GM12878 (cell line): ENCODE data around the gene MGAT2. TPM values are rescaled to one million over a fixed set of nuclear protein-coding genes. Genes with fewer than 3 reads are reported as not detected.

Experiments
- ATAC-seq: fragments of 200-7000 bp; cut with Tn5 transposase; 3 replicates; pipeline ENCODE4 v1.9.1; 2020; ENCODE audit warnings: mild to moderate bottlenecking, moderate library complexity
- BruUV-seq: library from RNA; stranded (reverse); fragments of 400-500 nt; replicated peaks from 2 replicates; lab custom pipeline; 2021; lab: Mats Ljungman, UMichigan
- CTCF ChIA-PET: fragments of 300-600 bp; sonication (Branson Sonifier 250); formaldehyde crosslinking; extraction: SDS; loops from one replicate; lab custom pipeline; 2021; ENCODE audit warnings: inconsistent platforms; lab: Yijun Ruan, JAX
- POLR2A ChIA-PET: fragments of 350-600 bp; formaldehyde crosslinking; extraction: SDS; loops from one replicate; lab custom pipeline; 2021; ENCODE audit warnings: inconsistent platforms; lab: Charles Lee
- RAD21 ChIA-PET: fragments of 300-600 bp; sonication (Branson Sonifier 250); formaldehyde crosslinking; loops from one replicate; lab custom pipeline; 2023; ENCODE audit warnings: antibody characterized with exemption; ENCODE audit not compliant: unreplicated experiment; lab: Charles Lee
- SMC1A ChIA-PET: fragments of 300-600 bp; sonication (Branson Sonifier 250); formaldehyde crosslinking; loops from one replicate; lab custom pipeline; 2023; ENCODE audit not compliant: unreplicated experiment, uncharacterized antibody; lab: Charles Lee
- DNase-seq: peaks from one replicate; pipeline ENCODE4 v3.0.0-alpha.2; 2011; ENCODE audit warnings: low read depth, low spot score
- FAIRE-seq: peaks from 3 replicates; lab custom pipeline; 2011; peaks lifted over from hg19 to GRCh38; lab: Jason Lieb, UNC
- H2AFZ ChIP-seq: 2 replicates; pipeline ENCODE4 v1.6.0; 2011; ENCODE audit warnings: low read depth, low read length, control low read depth; ENCODE audit not compliant: control insufficient read depth
- H3K27ac ChIP-seq: 2 replicates; pipeline ENCODE4 v1.5.1; 2011; ENCODE audit warnings: control low read depth; ENCODE audit not compliant: control insufficient read depth, insufficient read depth
- H3K27me3 ChIP-seq, 2 experiments: replicated peaks in 1 of 2; 2 replicates each; pipeline versions ENCODE4 v1.6.0 to v1.6.1; 2011; ENCODE audit warnings: low read length in 1 of 2; ENCODE audit not compliant: control insufficient read depth in 2 of 2, insufficient read depth in 2 of 2
- H3K36me3 ChIP-seq, 2 experiments: 2 replicates each; pipeline ENCODE4 v1.5.1; 2011; ENCODE audit warnings: low read length in 1 of 2; ENCODE audit not compliant: control insufficient read depth in 2 of 2, insufficient read depth in 2 of 2
- H3K4me1 ChIP-seq: 2 replicates; pipeline ENCODE4 v1.6.1; 2011; ENCODE audit warnings: mild to moderate bottlenecking, low read length, moderate library complexity, mixed read lengths; ENCODE audit not compliant: control insufficient read depth, insufficient read depth
- H3K4me2 ChIP-seq: 2 replicates; pipeline ENCODE4 v1.6.0; 2011; ENCODE audit warnings: control low read depth; ENCODE audit not compliant: control insufficient read depth, insufficient read depth
- H3K4me3 ChIP-seq: fragments of 200-600 bp; sonication (generic); 2 replicates; pipeline ENCODE4 v1.5.1; 2016
- H3K79me2 ChIP-seq: 2 replicates; pipeline ENCODE4 v1.6.0; 2011; ENCODE audit warnings: low read length; ENCODE audit not compliant: control insufficient read depth, insufficient read depth
- H3K9ac ChIP-seq: 2 replicates; pipeline ENCODE4 v1.8.0; 2011; ENCODE audit warnings: low read length, control low read depth, mixed read lengths; ENCODE audit not compliant: control insufficient read depth, insufficient read depth
- H3K9me3 ChIP-seq: replicated peaks from 3 replicates; pipeline ENCODE4 v1.5.1; 2011; ENCODE audit warnings: mild to moderate bottlenecking, low read length; ENCODE audit not compliant: control insufficient read depth, insufficient read depth
- H4K20me1 ChIP-seq: 2 replicates; pipeline ENCODE4 v1.6.0; 2011; ENCODE audit not compliant: control insufficient read depth, insufficient read depth
- EP300 ChIP-seq, 2 experiments: fragments of 150-350 bp in 1 of 2; IDR thresholded peaks; 2 replicates each; pipeline ENCODE4 v1.6.1; 2011 to 2012; ENCODE audit warnings: low read depth in 2 of 2, low read length in 2 of 2, borderline replicate concordance in 1 of 2, improper control_type of control experiment in 1 of 2, inconsistent platforms in 1 of 2; ENCODE audit not compliant: control insufficient read depth in 1 of 2
- HDAC6 ChIP-seq: fragments of 200-600 bp; sonication (generic); IDR thresholded peaks from one replicate; pipeline ENCODE4 v1.8.0; 2017; ENCODE audit warnings: antibody characterized with exemption; ENCODE audit not compliant: unreplicated experiment
- NBN ChIP-seq: fragments of 450-650 bp; IDR thresholded peaks from 2 replicates; pipeline ENCODE4 v1.6.1; 2016
- RB1 ChIP-seq: fragments of 450-650 bp; formaldehyde crosslinking; IDR thresholded peaks from 2 replicates; pipeline ENCODE4 v1.6.1; 2017; ENCODE audit warnings: mild to moderate bottlenecking, borderline replicate concordance
- SMC3 ChIP-seq: IDR thresholded peaks from 2 replicates; pipeline ENCODE4 v1.6.1; 2011; ENCODE audit warnings: low read length, improper control_type of control experiment, borderline replicate concordance
- ZNF24 ChIP-seq: fragments of 450-650 bp; IDR thresholded peaks from 2 replicates; pipeline ENCODE4 v1.6.1; 2017; ENCODE audit warnings: antibody characterized with exemption, mild to moderate bottlenecking
- WGBS: methylation state at CpG from one replicate; pipeline ENCODE4 v1.1.6; 2016; ENCODE audit warnings: low lambda C conversion rate; ENCODE audit not compliant: insufficient replicate concordance, insufficient coverage; ENCODE audit errors: missing lambda C conversion rate; 5-methylcytosine and 5-hydroxymethylcytosine counted together
- in situ Hi-C: fragments of 300-500 bp; cut with MboI; formaldehyde crosslinking; loops from 9 replicates; pipeline ENCODE4 v1.14.3; 2018; ENCODE audit warnings: mixed read lengths
- intact Hi-C: fragments of 100-400 bp; cut with micrococcal nuclease; formaldehyde crosslinking; loops from one replicate; pipeline ENCODE4 v1.14.2; 2022; ENCODE audit not compliant: unreplicated experiment
- polyA plus RNA-seq, 11 experiments: library from polyadenylated mRNA; depleted of rRNA in 4 of 11; unstranded in 6 of 11; stranded (reverse) in 5 of 11; fragments of >200 nt; fragmentation: Nextera tagmentation in 4 of 11; fragmentation: Illumina TruSeq in 1 of 11; extraction: Ambion mirVana in 4 of 11; extraction: Trizol in 1 of 11; gene quantifications; 1 replicate in 1 of 11; 2 replicates in 10 of 11; pipeline versions ENCODE4 v1.2.1 to v1.2.3, GENCODE V29; 2011 to 2016; ENCODE audit warnings: inconsistent platforms in 2 of 11, missing spikeins in 2 of 11, low read depth in 1 of 11
- total RNA-seq, 4 experiments: library from RNA; depleted of rRNA in 3 of 4; stranded (reverse); fragments of >200 nt in 3 of 4; fragmentation: Illumina TruSeq in 1 of 4; extraction: Trizol in 1 of 4; gene quantifications; 2 replicates each; pipeline versions ENCODE4 v1.2.1 to v1.2.3, GENCODE V29; 2013 to 2021
- TF ChIP-seq, protein P1 (sequence below): fragments of 450-650 bp; IDR thresholded peaks from 2 replicates; pipeline ENCODE4 v1.6.1; 2017; ENCODE audit warnings: mild to moderate bottlenecking

Gene MGAT2
- total and polyA plus RNA-seq, 10 of the 15 experiments (the other 5 are each of a cell fraction or from before 2014, with no cell fraction given): 0.03 to 51.8 (median 38.0) TPM; not detected in 1

DNA sequence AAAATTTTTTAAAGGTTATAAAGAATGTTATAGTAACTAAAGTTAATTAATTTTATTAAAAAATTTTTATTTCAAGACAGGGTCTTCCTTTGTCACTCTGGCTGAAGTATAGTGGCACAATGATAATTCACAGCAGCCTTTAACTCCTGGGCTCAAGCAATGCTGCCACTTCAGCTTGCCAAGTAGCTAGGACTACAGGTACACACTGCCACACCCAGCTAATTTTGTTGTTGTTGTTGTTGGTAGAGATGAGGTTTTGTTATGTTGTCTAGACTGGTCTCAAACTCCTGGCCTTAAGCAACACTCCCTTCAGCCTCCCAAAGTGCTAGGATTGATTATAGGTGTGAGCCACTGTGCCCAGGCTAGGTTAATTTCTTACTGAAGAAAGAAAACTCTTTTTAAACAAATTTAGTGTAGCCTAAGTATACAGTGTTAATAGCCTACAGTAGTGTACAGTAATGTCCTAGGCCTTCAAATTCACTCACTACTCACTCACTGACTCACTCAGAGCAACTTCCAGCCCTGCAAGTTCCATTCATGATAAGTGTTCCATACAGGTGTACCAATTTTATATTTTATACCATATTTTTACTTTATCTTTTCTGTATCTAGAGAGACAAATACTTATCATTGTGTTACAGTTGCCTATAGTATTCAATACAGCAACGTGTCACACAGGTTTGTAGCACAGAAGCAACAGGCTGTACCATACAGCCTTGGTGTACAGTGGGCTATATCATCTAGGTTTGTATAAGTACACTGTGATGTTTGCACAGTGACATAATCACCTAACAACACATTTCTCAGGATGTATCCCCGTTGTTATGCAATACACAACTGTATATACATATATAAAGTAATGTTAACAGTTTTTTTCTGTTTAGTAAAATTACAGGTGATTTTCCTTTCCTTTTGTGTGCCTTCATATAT, 39.2 kb downstream of the MGAT2 start:
- Histone ChIP-seq H3K9me3 (no peaks in the 10 kb centered on the region), H2AFZ (no peak overlapping the region), H3K27ac (no peak overlapping the region), H4K20me1 (no peaks in the 10 kb centered on the region), H3K27me3 (no peaks in the 10 kb centered on the region), H3K4me1 (no peaks in the 10 kb centered on the region), H3K79me2 (no peaks in the 10 kb centered on the region), H3K4me2 (no peak overlapping the region), H3K9ac (no peak overlapping the region), H3K4me3 (no peak overlapping the region), H3K36me3 (no peaks in the 10 kb centered on the region; a peak in 1 of 4 replicates)
- TF ChIP-seq HDAC6: no peak
- TF ChIP-seq ZNF24: no peak
- no peak for TF ChIP-seq RB1
- no peak for TF ChIP-seq SMC3
- 98% methylated on average over 2 of the region's 2 CpGs for WGBS
- in situ Hi-C loops: no loop called here
- ChIA-PET POLR2A (no interaction called here), CTCF (interaction anchor here (0.6 kb wide), 1 partner anchor 267 kb away, joined by 3 read pairs; no protein-coding TSS in a partner anchor), RAD21 (no interaction called here), SMC1A (interaction anchor here (1.5 to 1.6 kb wide), 2 partner anchors 9 to 26 kb away, joined by 3 to 7 read pairs; no protein-coding TSS in a partner anchor)
- ATAC-seq (no peak), FAIRE-seq (peak; percentile 77), DNase-seq (no peak)
- intact Hi-C loops: no loop called here
- BruUV-seq: no TSS peak

- Histone ChIP-seq H3K9ac (no peak overlapping the region), H3K4me2 (no peak overlapping the region), H2AFZ (no peak overlapping the region), H3K4me3 (no peak overlapping the region), H3K79me2 (no peaks in the 10 kb centered on the region), H4K20me1 (no peaks in the 10 kb centered on the region), H3K4me1 (no peaks in the 10 kb centered on the region), H3K27me3 (no peaks in the 10 kb centered on the region), H3K9me3 (no peaks in the 10 kb centered on the region), H3K36me3 (peaks cover 2 to 3% of the 10 kb centered on the region in 2 experiments; a peak in 2 of 4 replicates), H3K27ac (no peak overlapping the region)
- TF ChIP-seq NBN (no peak), EP300 (IDR thresholded peaks at IDR 0.05; ENCODE audit: borderline replicate concordance in 1 of 2, control insufficient read depth in 1 of 2, low read depth in 2 of 2, low read length in 2 of 2) (no peak)
- TF ChIP-seq, protein P1, sequence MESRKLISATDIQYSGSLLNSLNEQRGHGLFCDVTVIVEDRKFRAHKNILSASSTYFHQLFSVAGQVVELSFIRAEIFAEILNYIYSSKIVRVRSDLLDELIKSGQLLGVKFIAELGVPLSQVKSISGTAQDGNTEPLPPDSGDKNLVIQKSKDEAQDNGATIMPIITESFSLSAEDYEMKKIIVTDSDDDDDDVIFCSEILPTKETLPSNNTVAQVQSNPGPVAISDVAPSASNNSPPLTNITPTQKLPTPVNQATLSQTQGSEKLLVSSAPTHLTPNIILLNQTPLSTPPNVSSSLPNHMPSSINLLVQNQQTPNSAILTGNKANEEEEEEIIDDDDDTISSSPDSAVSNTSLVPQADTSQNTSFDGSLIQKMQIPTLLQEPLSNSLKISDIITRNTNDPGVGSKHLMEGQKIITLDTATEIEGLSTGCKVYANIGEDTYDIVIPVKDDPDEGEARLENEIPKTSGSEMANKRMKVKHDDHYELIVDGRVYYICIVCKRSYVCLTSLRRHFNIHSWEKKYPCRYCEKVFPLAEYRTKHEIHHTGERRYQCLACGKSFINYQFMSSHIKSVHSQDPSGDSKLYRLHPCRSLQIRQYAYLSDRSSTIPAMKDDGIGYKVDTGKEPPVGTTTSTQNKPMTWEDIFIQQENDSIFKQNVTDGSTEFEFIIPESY: no peak
- in situ Hi-C loops: no loop called here
- ATAC-seq: no peak
- ChIA-PET SMC1A (interaction anchor here (1.2 kb wide), 1 partner anchor 15 kb away, joined by 3 read pairs; no protein-coding TSS in a partner anchor), CTCF (interaction anchor here (0.6 kb wide), 1 partner anchor 599 kb away, joined by 3 read pairs; no protein-coding TSS in a partner anchor), RAD21 (no interaction called here), POLR2A (no interaction called here)
- intact Hi-C loops: no loop called here
- no TSS peak for BruUV-seq
- FAIRE-seq: no peak
- no peak for DNase-seq
These were observed 49.9 kb downstream of the MGAT2 start for GRCh38 chr14:49670475-49670874.
